NT2/D1 (cell line): ENCODE results near the gene TEX14.

Experiments
- SUZ12 ChIP-seq: IDR thresholded peaks from 2 replicates; pipeline ENCODE4 v1.6.1; 2011; ENCODE audit not compliant: insufficient read length, insufficient read depth; ENCODE audit errors: extremely low read depth
- YY1 ChIP-seq: IDR thresholded peaks from 2 replicates; pipeline ENCODE4 v1.6.1; 2011; ENCODE audit not compliant: insufficient read length, insufficient read depth
- ZNF274 ChIP-seq: IDR thresholded peaks from 2 replicates; pipeline ENCODE4 v1.6.1; 2011; ENCODE audit warnings: mild to moderate bottlenecking, low read depth, low read length

DNA sequence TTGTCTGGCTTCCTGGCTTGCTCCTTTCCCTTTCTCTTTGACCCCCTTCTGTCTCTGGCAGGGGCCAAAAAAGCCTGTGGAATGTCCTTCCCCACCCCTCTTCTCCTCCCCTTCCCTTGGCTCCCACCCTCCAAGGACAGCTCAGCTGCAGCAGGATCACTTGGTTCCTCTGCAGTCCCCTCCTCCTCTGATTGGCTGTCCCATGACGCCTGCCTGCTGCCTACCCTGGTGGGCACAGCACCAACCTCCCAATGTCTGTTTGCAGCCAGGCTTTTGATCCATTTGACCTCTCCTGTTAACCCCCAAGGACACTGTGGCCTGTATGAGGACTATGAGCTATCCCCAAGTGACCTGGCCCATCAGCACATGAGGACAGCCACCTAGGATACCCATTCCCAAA, 162.6 kb downstream of the TEX14 start:
- no peak for TF ChIP-seq SUZ12
- no peak for TF ChIP-seq ZNF274
- TF ChIP-seq YY1 = no peak
